IMR-90 (cell line): ENCODE data around the gene PIAS2. TPM values are rescaled to one million over a fixed set of nuclear protein-coding genes. Genes with fewer than 3 reads are reported as not detected.

Experiments used
- ATAC-seq: fragments of 200-7000 bp; cut with Tn5 transposase; 2 replicates; pipeline ENCODE4 v1.9.1; 2020; ENCODE audit warnings: low read depth, mild to moderate bottlenecking, moderate library complexity
- BruUV-seq: library from RNA; stranded (reverse); fragments of 400-500 nt; replicated peaks from 2 replicates; lab custom pipeline; 2021; lab: Mats Ljungman, UMichigan
- CTCF ChIA-PET: fragments of 300-600 bp; formaldehyde crosslinking; extraction: SDS; loops from one replicate; lab custom pipeline; 2021; ENCODE audit warnings: antibody characterized with exemption; lab: Yijun Ruan, JAX
- POLR2A ChIA-PET: fragments of 300-600 bp; sonication (Branson Sonifier 250); formaldehyde crosslinking; loops from one replicate; lab custom pipeline; 2022; ENCODE audit warnings: antibody characterized with exemption; ENCODE audit not compliant: unreplicated experiment; lab: Charles Lee
- DNase-seq: peaks from one replicate; pipeline ENCODE4 v3.0.0; 2013
- H2AFZ ChIP-seq: replicated peaks from 2 replicates; pipeline ENCODE3; 2013; ENCODE audit warnings: low read length, mild to moderate bottlenecking; ENCODE audit not compliant: poor library complexity
- H2AK5ac ChIP-seq: 2 replicates; pipeline ENCODE4 v1.6.1; 2013; ENCODE audit warnings: low read depth, low read length, inconsistent platforms
- H2AK9ac ChIP-seq: replicated peaks from 2 replicates; pipeline ENCODE3; 2013; ENCODE audit warnings: mild to moderate bottlenecking, low read depth, low read length, moderate library complexity; ENCODE audit not compliant: poor library complexity
- H2BK120ac ChIP-seq: 2 replicates; pipeline ENCODE4 v1.6.1; 2013; ENCODE audit warnings: low read depth, low read length, inconsistent platforms
- H2BK15ac ChIP-seq: 3 replicates; pipeline ENCODE4 v1.6.1; 2013; ENCODE audit warnings: low read depth, low read length, inconsistent platforms
- H2BK20ac ChIP-seq: 2 replicates; pipeline ENCODE4 v1.6.1; 2013; ENCODE audit warnings: low read depth, mild to moderate bottlenecking, inconsistent platforms, low read length, moderate library complexity
- H2BK5ac ChIP-seq: 2 replicates; pipeline ENCODE4 v1.6.1; 2013; ENCODE audit warnings: mild to moderate bottlenecking, low read depth, low read length, inconsistent platforms; ENCODE audit not compliant: poor library complexity, severe bottlenecking
- H3K14ac ChIP-seq: replicated peaks from 2 replicates; pipeline ENCODE4 v1.6.1; 2013; ENCODE audit warnings: low read depth, low read length, inconsistent platforms
- H3K18ac ChIP-seq: 2 replicates; pipeline ENCODE4 v1.6.1; 2013; ENCODE audit warnings: low read depth, low read length, control low read depth
- H3K23ac ChIP-seq: 2 replicates; pipeline ENCODE4 v1.6.1; 2013; ENCODE audit warnings: low read depth, low read length, inconsistent platforms
- H3K27ac ChIP-seq: 2 replicates; pipeline ENCODE4 v1.5.1; 2013; ENCODE audit warnings: mild to moderate bottlenecking, control low read depth, low read length; ENCODE audit not compliant: insufficient read depth
- H3K27me3 ChIP-seq: 2 replicates; pipeline ENCODE4 v1.6.1; 2013; ENCODE audit warnings: low read length; ENCODE audit not compliant: control insufficient read depth, insufficient read depth
- H3K36me3 ChIP-seq: 2 replicates; pipeline ENCODE4 v1.6.1; 2013; ENCODE audit warnings: low read length, mixed read lengths; ENCODE audit not compliant: control insufficient read depth, insufficient read depth
- H3K4ac ChIP-seq: 2 replicates; pipeline ENCODE4 v1.6.1; 2013; ENCODE audit warnings: low read depth, low read length, inconsistent platforms
- H3K4me1 ChIP-seq: 2 replicates; pipeline ENCODE4 v1.6.1; 2013; ENCODE audit warnings: low read length, mixed read lengths; ENCODE audit not compliant: control insufficient read depth, insufficient read depth
- H3K4me2 ChIP-seq: 2 replicates; pipeline ENCODE4 v1.6.1; 2013; ENCODE audit warnings: low read depth, mild to moderate bottlenecking, control low read depth, low read length, moderate library complexity
- H3K4me3 ChIP-seq: 2 replicates; pipeline ENCODE4 v1.5.1; 2013; ENCODE audit warnings: low read depth, mild to moderate bottlenecking, control low read depth, low read length, moderate library complexity; ENCODE audit not compliant: insufficient read depth
- H3K56ac ChIP-seq: 2 replicates; pipeline ENCODE4 v1.6.1; 2013; ENCODE audit warnings: low read length, inconsistent platforms; ENCODE audit not compliant: insufficient read depth; ENCODE audit errors: extremely low read depth
- H3K79me1 ChIP-seq, 2 experiments: 2 replicates each; pipeline ENCODE4 v1.6.1; 2013; ENCODE audit warnings: low read length in 2 of 2, inconsistent platforms in 1 of 2, low read depth in 1 of 2
- H3K9ac ChIP-seq: 2 replicates; pipeline ENCODE4 v1.6.1; 2013; ENCODE audit warnings: low read depth, low read length, control low read depth
- H3K9me1 ChIP-seq: 2 replicates; pipeline ENCODE4 v1.6.1; 2013; ENCODE audit warnings: low read length, inconsistent platforms; ENCODE audit not compliant: insufficient read depth
- H3K9me3 ChIP-seq: 2 replicates; pipeline ENCODE4 v1.6.1; 2013; ENCODE audit warnings: low read length; ENCODE audit not compliant: control insufficient read depth, insufficient read depth
- H4K20me1 ChIP-seq: 2 replicates; pipeline ENCODE4 v1.6.1; 2013; ENCODE audit warnings: low read length, inconsistent platforms; ENCODE audit not compliant: insufficient read depth
- H4K5ac ChIP-seq: 2 replicates; pipeline ENCODE4 v1.6.1; 2013; ENCODE audit warnings: mild to moderate bottlenecking, low read depth, low read length, control low read depth
- H4K8ac ChIP-seq, 2 experiments: 2 replicates each; pipeline ENCODE4 v1.6.1; 2013; ENCODE audit warnings: low read depth in 2 of 2, low read length in 2 of 2, control low read depth in 1 of 2, inconsistent platforms in 1 of 2
- H4K91ac ChIP-seq: 2 replicates; pipeline ENCODE4 v1.6.1; 2013; ENCODE audit warnings: low read depth, low read length, inconsistent platforms; ENCODE audit not compliant: insufficient read depth
- BHLHE40 ChIP-seq: fragments of 150-350 bp; IDR thresholded peaks from 2 replicates; pipeline ENCODE4 v1.6.1; 2016; ENCODE audit warnings: mild to moderate bottlenecking, low read depth, low read length
- CHD1 ChIP-seq: IDR thresholded peaks from 2 replicates; pipeline ENCODE4 v1.6.1; 2012; ENCODE audit warnings: low read depth, low read length, improper control_type of control experiment
- POLR2A ChIP-seq: IDR thresholded peaks from 2 replicates; pipeline ENCODE4 v1.6.1; 2012; ENCODE audit warnings: mild to moderate bottlenecking, low read depth, low read length
- RCOR1 ChIP-seq: IDR thresholded peaks from 2 replicates; pipeline ENCODE4 v1.6.1; 2012; ENCODE audit warnings: mild to moderate bottlenecking, low read length, improper control_type of control experiment; ENCODE audit not compliant: insufficient replicate concordance
- WGBS, 2 experiments: methylation state at CpG; one replicate each; pipeline versions ENCODE4 v1.1.5 to v1.1.7; 2013; ENCODE audit warnings: missing lambda C conversion rate in 2 of 2; ENCODE audit not compliant: insufficient read length in 1 of 2; ENCODE audit errors: extremely low coverage in 2 of 2; 5-methylcytosine and 5-hydroxymethylcytosine counted together
- dilution Hi-C: fragments of 300-500 bp; cut with HindIII; formaldehyde crosslinking; loops from one replicate; pipeline ENCODE4 v1.14.3; 2018; ENCODE audit warnings: low sequenced_read_pairs; ENCODE audit not compliant: unreplicated experiment
- in situ Hi-C: fragments of 300-500 bp; cut with MboI; formaldehyde crosslinking; loops from 3 replicates; pipeline ENCODE4 v1.14.3; 2019; ENCODE audit warnings: low sequenced_read_pairs, inconsistent platforms, mixed read lengths
- intact Hi-C: fragments of 100-400 bp; cut with micrococcal nuclease; formaldehyde crosslinking; loops from 2 replicates; pipeline ENCODE4 v1.10.0; 2022
- polyA plus RNA-seq, 3 experiments: library from polyadenylated mRNA; depleted of rRNA; stranded (reverse); fragments of >200 nt; gene quantifications; 2 replicates each; pipeline ENCODE4 v1.2.3, GENCODE V29; 2012; ENCODE audit warnings: low replicate concordance in 1 of 3
- total RNA-seq: library from RNA; depleted of rRNA; stranded (reverse); fragments of >200 nt; gene quantifications from 2 replicates; pipeline ENCODE4 v1.2.3, GENCODE V29; 2012
- TF ChIP-seq, protein P1 (sequence below): fragments of 150-350 bp; IDR thresholded peaks from 2 replicates; pipeline ENCODE4 v1.6.1; 2017; ENCODE audit warnings: mild to moderate bottlenecking, antibody characterized with exemption, low read length, low read depth
- TF ChIP-seq, protein P2 (sequence below): conservative IDR thresholded peaks from 2 replicates; pipeline ENCODE4 v1.5.1; 2012; ENCODE audit warnings: mild to moderate bottlenecking, low read depth, low read length, improper control_type of control experiment

Gene PIAS2
- total and polyA plus RNA-seq, 2 of the 4 experiments (the other 2 are of a cell fraction) = 15.1 to 28.9 TPM

DNA sequence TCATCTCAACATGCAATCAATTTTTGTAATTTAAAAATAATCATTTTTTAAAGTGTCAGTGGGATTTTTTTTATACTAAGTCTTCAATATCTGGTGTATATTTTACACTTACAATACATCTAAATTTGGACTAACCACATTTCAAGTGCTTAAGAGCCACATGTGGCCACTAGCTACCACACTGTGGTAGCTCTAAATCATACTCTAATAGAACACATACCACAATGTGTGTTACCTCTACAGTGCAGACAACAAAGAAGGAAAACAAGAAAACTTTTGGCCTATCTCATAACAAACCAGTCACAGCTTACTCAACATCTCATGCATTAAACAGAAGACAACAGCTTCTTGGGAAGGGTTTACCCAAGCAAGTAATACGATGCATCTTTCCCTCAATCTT, 24.5 kb downstream of the PIAS2 start:
- Histone ChIP-seq H2BK5ac (no peak overlapping the region), H3K4ac (no peak overlapping the region), H2BK15ac (no peak overlapping the region), H3K4me1 (no peaks in the 10 kb centered on the region), H4K91ac (no peak overlapping the region), H4K8ac (no peak overlapping the region), H3K4me2 (no peak overlapping the region), H3K36me3 (peaks cover 8% of the 10 kb centered on the region), H3K4me3 (no peak overlapping the region), H4K20me1 (peaks cover 12% of the 10 kb centered on the region), H3K56ac (no peak overlapping the region), H2AK5ac (no peak overlapping the region), H3K79me1 (peaks cover 18 to 22% of the 10 kb centered on the region in 2 experiments), H2AFZ (no peak overlapping the region), H3K27ac (no peak overlapping the region), H2BK120ac (no peak overlapping the region), H2BK20ac (no peak overlapping the region), H2AK9ac (no peak overlapping the region), H3K23ac (no peak overlapping the region), H3K14ac (no peak overlapping the region), H3K27me3 (no peaks in the 10 kb centered on the region), H3K18ac (no peak overlapping the region), H3K9me1 (no peaks in the 10 kb centered on the region), H3K9me3 (peaks cover 4% of the 10 kb centered on the region), H3K9ac (no peak overlapping the region), H4K5ac (no peak overlapping the region)
- dilution Hi-C loops = no loop called here
- WGBS, 2 experiments = no CpG with 5 or more reads among the region's 1 CpG
- in situ Hi-C loops = no loop called here
- POLR2A ChIA-PET = no interaction called here
- no peak for TF ChIP-seq CHD1
- no peak for TF ChIP-seq BHLHE40
- TF ChIP-seq, protein P1, sequence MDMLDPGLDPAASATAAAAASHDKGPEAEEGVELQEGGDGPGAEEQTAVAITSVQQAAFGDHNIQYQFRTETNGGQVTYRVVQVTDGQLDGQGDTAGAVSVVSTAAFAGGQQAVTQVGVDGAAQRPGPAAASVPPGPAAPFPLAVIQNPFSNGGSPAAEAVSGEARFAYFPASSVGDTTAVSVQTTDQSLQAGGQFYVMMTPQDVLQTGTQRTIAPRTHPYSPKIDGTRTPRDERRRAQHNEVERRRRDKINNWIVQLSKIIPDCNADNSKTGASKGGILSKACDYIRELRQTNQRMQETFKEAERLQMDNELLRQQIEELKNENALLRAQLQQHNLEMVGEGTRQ = no peak
- no peak for TF ChIP-seq RCOR1
- TF ChIP-seq, protein P2, sequence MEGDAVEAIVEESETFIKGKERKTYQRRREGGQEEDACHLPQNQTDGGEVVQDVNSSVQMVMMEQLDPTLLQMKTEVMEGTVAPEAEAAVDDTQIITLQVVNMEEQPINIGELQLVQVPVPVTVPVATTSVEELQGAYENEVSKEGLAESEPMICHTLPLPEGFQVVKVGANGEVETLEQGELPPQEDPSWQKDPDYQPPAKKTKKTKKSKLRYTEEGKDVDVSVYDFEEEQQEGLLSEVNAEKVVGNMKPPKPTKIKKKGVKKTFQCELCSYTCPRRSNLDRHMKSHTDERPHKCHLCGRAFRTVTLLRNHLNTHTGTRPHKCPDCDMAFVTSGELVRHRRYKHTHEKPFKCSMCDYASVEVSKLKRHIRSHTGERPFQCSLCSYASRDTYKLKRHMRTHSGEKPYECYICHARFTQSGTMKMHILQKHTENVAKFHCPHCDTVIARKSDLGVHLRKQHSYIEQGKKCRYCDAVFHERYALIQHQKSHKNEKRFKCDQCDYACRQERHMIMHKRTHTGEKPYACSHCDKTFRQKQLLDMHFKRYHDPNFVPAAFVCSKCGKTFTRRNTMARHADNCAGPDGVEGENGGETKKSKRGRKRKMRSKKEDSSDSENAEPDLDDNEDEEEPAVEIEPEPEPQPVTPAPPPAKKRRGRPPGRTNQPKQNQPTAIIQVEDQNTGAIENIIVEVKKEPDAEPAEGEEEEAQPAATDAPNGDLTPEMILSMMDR = no peak
- no peak for TF ChIP-seq POLR2A
- no TSS peak for BruUV-seq
- DNase-seq (no peak), ATAC-seq (no peak)
- CTCF ChIA-PET = no interaction called here
- intact Hi-C loops = no loop called here
